GM12892 (cell line): ENCODE data around the gene LZTS3.
"Not testable (repeated sequence)": the region's sequence is repeated elsewhere in the genome, so short reads cannot be mapped to it uniquely, and the experiment has no call there.

ENCODE experiments used
- DNase-seq: peaks from one replicate; pipeline ENCODE4 v3.0.0; 2011; ENCODE audit not compliant: insufficient read length
- FAIRE-seq: peaks from 2 replicates; lab custom pipeline; 2011; peaks lifted over from hg19 to GRCh38; lab: Jason Lieb, UNC
- POLR2A ChIP-seq: IDR thresholded peaks from 2 replicates; pipeline ENCODE4 v1.6.1; 2011; ENCODE audit warnings: low read depth, low read length, control low read depth
- POLR2AphosphoS5 ChIP-seq: IDR thresholded peaks from 2 replicates; pipeline ENCODE4 v1.6.1; 2011; ENCODE audit warnings: low read depth, low read length, control low read depth
- TAF1 ChIP-seq: IDR thresholded peaks from 2 replicates; pipeline ENCODE4 v1.6.1; 2011; ENCODE audit warnings: low read depth, mild to moderate bottlenecking, control low read depth, low read length, borderline replicate concordance

LZTS3 gene

DNA sequence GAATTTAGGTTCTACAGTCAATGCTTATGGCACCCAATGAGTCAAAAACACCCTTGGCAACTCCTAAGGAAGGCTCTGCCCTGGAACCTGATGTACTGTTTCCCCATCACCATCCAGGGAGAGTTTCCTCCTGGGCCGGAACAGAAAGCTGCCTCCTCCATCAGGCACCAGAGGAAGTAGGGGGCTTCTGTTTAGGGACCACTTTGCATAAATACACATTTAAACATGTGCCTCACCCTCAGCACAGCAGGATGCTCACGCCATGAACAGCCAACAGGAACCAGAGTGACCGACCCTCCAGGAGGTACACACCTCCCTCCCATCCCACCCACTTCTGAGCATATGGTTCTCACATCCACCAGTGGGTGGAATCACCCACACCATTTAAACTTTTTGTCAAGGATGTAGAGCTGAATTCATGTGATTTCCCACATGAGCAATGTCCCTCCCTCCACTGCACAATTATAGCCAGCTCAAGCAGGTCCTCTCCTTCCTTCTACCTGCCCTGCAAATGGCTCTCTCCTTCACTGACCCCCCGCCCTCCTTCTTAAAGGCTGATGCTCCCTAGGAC lies 16.3 kb upstream of the LZTS3 start:
- DNase-seq (no peak), FAIRE-seq (no peak)
- TF ChIP-seq POLR2A (no peak), TAF1 (no peak), POLR2AphosphoS5 (no peak)

DNA sequence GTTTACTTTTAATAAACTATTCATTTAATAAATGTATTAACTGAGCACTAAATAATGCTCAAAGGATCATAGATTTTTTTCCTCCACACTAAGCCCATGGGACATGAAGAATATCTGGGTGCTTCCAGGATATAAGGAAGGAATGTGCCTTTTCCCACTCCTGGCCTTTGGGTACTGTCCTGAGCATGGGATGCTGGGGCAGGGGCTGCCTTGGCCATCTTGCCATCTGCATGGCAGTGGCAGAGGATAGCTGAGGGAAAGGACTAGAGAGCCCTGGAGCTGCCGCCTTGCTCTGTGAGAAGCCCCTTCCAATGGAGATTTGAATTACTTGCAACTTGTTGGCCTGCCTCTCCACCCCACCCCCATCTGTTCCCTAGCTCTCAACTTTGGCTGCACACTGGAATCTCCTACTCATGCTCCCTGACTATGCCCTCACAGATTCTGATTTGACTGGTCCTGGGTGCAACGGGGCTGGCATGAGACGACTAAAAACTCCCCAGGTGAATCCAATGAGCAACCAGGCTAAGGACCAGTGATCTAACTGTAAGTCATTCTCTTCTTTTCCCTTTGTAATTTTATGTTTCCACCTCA lies 15.6 kb upstream of the LZTS3 start:
- TF ChIP-seq POLR2AphosphoS5 (no peak), TAF1 (no peak)
- FAIRE-seq (no peak), DNase-seq (no peak)

DNA sequence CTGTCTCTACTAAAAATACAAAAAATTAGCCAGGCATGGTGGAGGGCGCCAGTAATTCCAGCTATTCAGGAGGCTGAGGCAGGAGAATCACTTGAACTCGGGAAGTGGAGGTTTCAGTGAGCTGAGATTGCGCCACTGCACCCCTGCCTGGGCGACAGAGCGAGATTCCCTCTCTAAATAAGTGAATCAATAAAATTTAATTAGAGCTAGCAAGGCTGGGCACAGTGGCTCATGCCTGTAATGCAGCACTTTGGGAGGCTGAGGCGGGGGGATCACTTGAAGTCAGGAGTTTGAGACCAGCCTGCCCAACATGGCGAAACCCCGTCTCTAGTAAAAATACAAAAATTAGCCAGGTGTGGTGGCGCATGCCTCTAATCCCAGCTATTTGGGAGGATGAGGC lies 14.5 kb upstream of the LZTS3 start:
- DNase-seq, FAIRE-seq: not testable (repeated sequence)

DNA sequence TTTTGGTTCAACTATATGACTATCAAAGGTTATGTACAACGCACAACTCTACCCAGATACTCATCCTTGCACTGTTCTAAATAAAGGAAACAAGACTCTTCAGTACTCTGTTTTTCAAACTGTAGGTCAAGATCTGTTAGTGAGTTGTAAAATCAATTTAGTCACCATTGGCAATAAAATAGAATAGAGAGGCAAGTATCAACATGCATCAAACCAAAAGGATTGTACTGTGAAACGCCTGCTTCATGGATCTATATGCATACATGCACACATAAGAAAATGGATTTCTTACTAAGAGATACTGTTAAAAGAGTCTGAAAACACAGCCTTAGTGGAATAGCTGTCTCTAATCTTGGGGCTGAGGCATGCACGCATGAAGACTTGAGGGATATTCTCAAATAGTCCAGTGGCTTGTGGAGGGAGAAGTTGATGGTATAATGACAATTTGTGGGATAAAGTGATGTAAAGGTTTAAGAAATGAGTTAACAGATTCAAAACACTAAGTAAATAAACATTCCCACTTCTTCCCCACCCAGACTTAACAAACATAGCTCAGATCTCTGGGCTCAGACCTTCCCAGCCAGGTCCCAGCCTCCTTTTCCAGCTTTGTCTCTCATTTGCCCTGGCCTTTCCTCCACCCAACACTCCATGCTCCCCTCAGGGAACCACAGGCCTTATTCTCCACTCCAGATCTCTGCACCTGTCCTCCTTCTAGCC lies 10.7 kb upstream of the LZTS3 start:
- TF ChIP-seq POLR2AphosphoS5 (no peak), TAF1 (no peak), POLR2A (no peak)
- DNase-seq (no peak), FAIRE-seq (no peak)

DNA sequence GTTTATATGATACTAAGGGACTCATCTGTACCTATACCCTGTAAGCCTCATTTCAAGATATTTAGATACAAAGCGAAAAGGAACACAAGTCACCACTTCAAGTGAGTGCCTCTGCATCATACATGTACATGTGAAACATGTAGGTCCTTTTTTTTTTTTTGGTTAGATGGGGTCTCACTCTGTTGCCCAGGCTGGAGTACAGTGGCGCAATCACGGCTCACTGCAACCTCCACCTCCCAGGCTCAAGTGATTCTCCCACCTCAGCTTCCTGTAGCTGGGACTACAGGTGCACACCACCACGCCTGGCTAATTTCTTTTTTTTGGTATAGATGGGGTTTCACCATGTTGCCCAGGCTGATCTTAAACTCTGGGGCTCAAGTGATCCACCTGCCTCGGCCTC lies 9.1 kb upstream of the LZTS3 start:
- DNase-seq, FAIRE-seq: not testable (repeated sequence)

DNA sequence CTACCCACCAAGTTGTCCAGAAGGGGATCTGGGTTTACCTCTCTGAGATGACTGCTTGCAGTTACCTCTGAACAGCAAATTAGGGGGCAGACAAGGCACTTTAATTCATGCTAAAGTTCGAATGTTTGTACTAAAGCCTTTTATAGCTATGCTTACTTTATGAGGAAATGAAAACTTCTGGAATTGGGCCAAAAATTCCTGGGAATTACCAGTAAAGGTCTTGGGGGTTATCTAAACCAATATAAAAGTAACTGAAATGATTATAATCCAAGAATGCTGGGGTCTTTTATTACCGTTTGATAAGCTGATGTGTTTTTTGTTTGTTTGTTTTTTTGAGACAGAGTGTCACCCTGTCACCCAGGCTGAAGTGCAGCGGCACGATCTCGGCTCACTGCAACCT lies 7.9 kb upstream of the LZTS3 start:
- FAIRE-seq (no peak), DNase-seq (no peak)
- TF ChIP-seq TAF1 = no peak
- TF ChIP-seq POLR2A = no peak
- TF ChIP-seq POLR2AphosphoS5 = no peak

DNA sequence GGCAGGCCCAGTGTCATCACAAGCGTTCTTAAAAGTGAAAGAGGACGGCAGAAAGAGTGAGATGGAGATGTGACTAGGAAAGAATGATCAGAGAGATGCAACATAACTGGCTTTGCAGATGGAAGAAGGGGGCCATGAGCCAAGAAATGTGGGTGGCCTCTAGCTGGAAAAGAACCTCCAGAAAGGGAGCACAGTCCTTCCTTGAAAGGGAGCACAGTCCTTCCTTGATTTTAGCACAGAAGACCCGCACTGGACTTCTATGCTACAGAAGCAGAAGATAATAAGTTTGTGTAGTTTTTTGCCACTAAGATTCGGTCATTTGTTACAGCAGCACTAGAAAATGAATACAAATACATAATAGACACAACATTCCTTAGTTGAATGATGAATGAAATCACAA lies 7.0 kb upstream of the LZTS3 start:
- TF ChIP-seq TAF1 = no peak
- TF ChIP-seq POLR2AphosphoS5 = no peak
- TF ChIP-seq POLR2A = no peak
- DNase-seq (no peak), FAIRE-seq (no peak)

DNA sequence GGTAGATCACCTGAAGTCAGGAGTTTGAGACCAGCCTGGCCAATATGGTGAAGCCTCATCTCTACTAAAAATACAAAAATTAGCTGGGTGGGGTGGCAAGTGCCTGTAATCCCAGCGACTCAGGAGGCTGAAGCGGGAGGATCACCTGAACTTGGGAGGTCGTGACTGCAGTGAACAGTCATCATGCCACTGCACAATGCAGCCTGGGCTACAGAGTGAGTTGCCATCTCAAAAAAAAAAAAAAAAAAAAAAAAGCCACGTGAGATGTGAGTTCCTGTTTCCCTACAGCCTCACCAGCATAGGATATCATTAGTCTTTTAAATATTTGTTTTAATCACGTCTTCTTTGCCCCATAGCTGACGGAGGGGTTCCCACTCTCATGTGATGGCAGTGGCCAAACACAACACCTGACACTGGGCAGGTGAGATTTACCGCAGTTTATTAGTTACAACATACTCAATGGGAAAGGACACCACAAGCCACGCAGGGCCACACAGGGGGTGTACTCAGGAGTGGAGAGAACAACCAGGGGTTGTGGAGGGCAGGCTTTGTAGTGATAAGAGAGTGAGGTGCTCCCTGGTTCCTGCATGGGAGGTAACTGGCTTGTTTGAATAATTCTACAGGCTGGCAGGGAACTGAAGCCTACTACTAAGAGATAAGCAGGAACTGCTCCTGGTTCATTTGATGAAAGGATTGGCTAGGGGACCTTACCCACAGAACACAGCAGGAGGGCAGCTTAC lies 4.6 kb upstream of the LZTS3 start:
- DNase-seq (no peak), FAIRE-seq (no peak)
- TF ChIP-seq POLR2A (no peak), TAF1 (no peak), POLR2AphosphoS5 (no peak)

DNA sequence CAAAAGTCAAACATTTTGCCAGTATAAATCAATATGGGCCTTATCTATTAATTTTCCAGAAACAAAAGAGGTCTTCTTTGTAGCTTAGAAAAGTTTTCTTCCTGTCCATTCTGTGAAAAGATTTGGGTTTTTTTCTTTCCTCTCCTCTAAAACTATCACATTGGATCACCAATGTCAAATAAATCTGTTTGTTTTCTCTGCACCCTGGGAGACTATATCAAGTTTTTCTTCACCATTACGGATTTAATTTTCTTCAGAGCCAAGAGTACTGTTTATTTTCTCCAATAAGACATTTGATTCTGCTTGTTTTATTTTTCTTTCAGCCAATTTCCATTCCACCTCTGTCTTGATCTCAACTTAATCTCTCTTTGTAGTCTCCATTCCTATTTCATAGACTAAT lies 1.9 kb upstream of the LZTS3 start:
- no peak for FAIRE-seq
- TF ChIP-seq POLR2A (no peak), TAF1 (no peak), POLR2AphosphoS5 (no peak)
- no peak for DNase-seq

DNA sequence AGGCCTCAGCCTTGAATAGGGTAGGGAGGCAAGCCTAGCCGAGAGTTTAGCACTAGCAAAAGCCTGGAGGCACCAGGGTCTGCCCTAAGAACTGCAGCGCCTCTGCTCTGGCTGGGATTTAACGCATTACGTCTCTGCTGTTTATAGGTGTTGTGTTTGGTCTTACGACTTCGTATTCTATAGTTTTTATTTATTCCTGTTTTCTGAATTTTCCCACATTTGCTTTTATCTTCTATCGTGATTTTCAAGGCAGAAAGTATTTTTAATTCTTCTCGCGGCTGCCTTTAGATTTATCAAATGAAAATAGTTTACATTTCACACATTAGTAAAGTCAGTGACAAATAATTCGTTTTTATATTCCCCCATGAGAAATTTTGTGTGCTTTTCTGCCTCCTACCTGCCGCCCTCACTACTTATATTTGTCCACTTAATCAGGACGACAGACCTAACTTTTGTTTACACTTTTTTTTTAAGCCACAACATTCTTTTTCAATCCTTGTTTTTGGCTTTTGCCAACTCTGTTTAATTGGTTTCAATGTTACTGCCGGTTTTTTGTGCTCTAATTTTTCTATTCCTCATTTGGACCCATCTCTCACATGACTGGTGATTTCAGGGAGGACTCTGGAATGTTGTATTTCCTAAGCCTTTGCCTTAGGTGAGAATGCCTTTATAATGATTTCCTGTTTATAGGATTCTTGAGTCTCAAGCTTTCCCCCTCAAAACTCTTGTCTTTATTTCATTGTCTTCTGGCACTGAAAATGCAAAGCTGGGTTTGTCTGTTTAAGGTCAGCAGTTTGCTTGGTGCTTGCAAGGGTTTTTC lies 1.3 kb upstream of the LZTS3 start:
- FAIRE-seq = no peak
- DNase-seq = no peak
- TF ChIP-seq POLR2A (no peak), POLR2AphosphoS5 (no peak), TAF1 (no peak)

DNA sequence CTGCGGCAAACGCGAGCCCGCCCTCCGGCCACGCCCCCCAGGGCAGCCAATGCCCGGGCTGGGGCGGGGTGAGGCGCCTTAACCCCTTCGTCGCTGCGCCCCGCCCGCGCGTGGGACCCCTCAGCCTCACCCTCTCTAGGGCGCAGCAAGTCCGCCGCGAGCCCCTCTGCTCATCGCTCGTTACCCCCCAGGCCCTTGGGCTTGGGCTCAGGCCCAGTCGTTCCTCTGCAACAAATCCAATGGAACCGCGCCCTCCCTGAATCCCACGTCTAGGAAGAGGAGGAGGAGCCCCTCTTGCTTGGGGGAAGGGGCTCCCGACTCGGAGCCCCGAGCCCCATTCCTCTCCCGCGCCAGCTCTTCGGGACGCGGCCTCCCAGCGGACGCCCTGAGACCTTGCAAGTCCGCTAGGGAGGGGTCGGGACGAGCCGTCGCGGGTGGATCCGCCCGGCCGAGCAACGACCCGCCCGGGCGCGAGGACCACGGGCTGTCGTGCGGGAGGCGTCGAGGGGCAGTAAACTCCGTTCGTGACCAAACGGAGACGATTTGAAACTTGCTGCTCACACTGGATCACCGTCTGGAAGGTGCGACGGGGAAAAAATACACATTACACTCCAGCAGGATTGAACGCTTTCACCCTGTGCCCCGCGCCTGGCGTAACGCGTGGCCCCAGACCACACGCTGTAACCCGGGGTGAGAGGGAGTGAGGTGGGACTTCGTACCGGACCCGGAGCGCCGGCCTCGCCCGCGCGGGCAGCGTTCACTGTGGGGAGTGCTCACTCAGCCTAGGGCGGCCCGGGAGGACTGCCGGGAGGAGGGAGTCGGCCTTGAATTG lies 477 bp upstream of the LZTS3 start:
- FAIRE-seq = peak; percentile 48
- no peak for TF ChIP-seq POLR2A
- no peak for TF ChIP-seq POLR2AphosphoS5
- no peak for TF ChIP-seq TAF1
- peak; percentile 96 for DNase-seq
